Activated T-cell treated with anti-CD3 and anti-CD28 coated beads, Interleukin-2, amount 50 U/mL, for 72 hours (primary cell): ENCODE data around the gene C1orf87. TPM values are rescaled to one million over a fixed set of nuclear protein-coding genes. Genes with fewer than 3 reads are reported as not detected.

ENCODE experiments used
- ATAC-seq, 2 donors: fragments of 150-1000 bp; cut with Tn5 transposase; replicated peaks in 1 of 2; 2 replicates each; pipeline ENCODE4 v1.10.0; 2021; ENCODE audit warnings: moderate library complexity in 2 of 2, mild to moderate bottlenecking in 1 of 2
- DNase-seq, 2 donors: peaks; one replicate each; pipeline ENCODE4 v3.0.0; 2021 to 2022; ENCODE audit warnings: mixed read lengths in 1 of 2
- H3K27ac Mint-ChIP-seq: one replicate; pipeline ENCODE4 v1.8.0; 2022; ENCODE audit warnings: mild to moderate bottlenecking, moderate library complexity, mixed read lengths
- H3K27me3 Mint-ChIP-seq: one replicate; pipeline ENCODE4 v1.8.0; 2022; ENCODE audit warnings: low read depth, mixed read lengths
- H3K36me3 Mint-ChIP-seq, 2 donors: one replicate each; pipeline ENCODE4 v1.8.0; 2022; ENCODE audit warnings: mixed read lengths in 2 of 2, mild to moderate bottlenecking in 1 of 2; ENCODE audit not compliant: insufficient read depth in 2 of 2
- H3K4me1 Mint-ChIP-seq: one replicate; pipeline ENCODE4 v1.8.0; 2022; ENCODE audit warnings: low read depth, mixed read lengths
- H3K4me3 Mint-ChIP-seq, 2 donors: one replicate each; pipeline ENCODE4 v1.8.0; 2022; ENCODE audit warnings: mild to moderate bottlenecking in 2 of 2, mixed read lengths in 2 of 2, moderate library complexity in 2 of 2
- H3K9me3 Mint-ChIP-seq, 2 donors: one replicate each; pipeline ENCODE4 v1.8.0; 2022; ENCODE audit warnings: mixed read lengths in 2 of 2
- total RNA-seq, 2 donors: library from RNA; stranded (reverse); gene quantifications; one replicate each; pipeline ENCODE4 v1.2.3, GENCODE V29; 2022

The C1orf87 gene
- total RNA-seq, 2 donors from 2014 or later = not detected

DNA sequence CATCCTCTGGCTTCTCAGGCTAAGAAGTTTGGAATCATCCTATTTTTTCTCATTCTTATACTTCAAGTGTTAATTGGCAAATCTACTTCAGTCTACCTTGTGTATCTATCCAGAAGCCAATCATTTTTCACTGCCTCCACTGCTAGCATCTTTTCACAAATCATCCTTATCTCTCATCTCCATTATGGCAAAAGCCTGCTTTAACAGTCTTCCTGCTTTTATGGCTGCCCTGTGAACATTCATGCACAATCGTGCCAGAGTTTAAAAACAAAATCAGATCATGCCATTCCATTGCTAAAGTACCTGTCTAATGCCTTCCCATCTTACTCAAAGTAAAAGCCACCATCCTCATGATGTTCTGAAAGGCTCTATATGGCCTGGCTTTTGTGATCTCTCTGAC lies 127.8 kb downstream of the C1orf87 start:
- no peak overlapping the region for H3K4me3 Mint-ChIP-seq
- H3K27ac Mint-ChIP-seq = no peak overlapping the region
- ATAC-seq = no peak
- H3K4me1 Mint-ChIP-seq = no peaks in the 10 kb centered on the region
- H3K9me3 Mint-ChIP-seq = no peaks in the 10 kb centered on the region
- DNase-seq = no peak
- no peaks in the 10 kb centered on the region for H3K36me3 Mint-ChIP-seq
- H3K27me3 Mint-ChIP-seq = peaks cover 16% of the 10 kb centered on the region

Other genes with a start within 250 kb of the C1orf87 start
- gene CYP2J2, start 147.0 kb downstream of the C1orf87 start, total RNA-seq = under 1 TPM; 0.76 to 0.82 TPM